ENCODE measurements around the gene STAT1.

STAT1 gene

GRCh38 chr2:191003405-191004309 is 10.3 kb downstream of the STAT1 start:
- H3K4me2 ChIP-seq (ENCODE audit: low read depth, low read length, poor library complexity, severe bottlenecking) = no peak overlapping the region
- no peaks in the 10 kb centered on the region for H3K27me3 ChIP-seq (ENCODE audit: insufficient read depth, low read length, poor library complexity, severe bottlenecking)
- H2AFZ ChIP-seq (ENCODE audit: low read length) = no peak overlapping the region
- H3K9me2 ChIP-seq (replicated peaks; ENCODE audit: low read depth, low read length) = no peaks in the 10 kb centered on the region
- H3K79me2 ChIP-seq (ENCODE audit: insufficient read depth, low read length) = no peaks in the 10 kb centered on the region; the same call in 1 of the 2 replicates
- H4K20me1 ChIP-seq (ENCODE audit: insufficient read depth, low read length, poor library complexity, severe bottlenecking) = peaks cover 3% of the 10 kb centered on the region
- peaks cover 10% of the 10 kb centered on the region; the same call in 1 of the 2 replicates for H3K9me3 ChIP-seq (ENCODE audit: insufficient read depth, low read depth, low read length)
- no peak overlapping the region for H3K9ac ChIP-seq (ENCODE audit: low read depth, low read length, poor library complexity, severe bottlenecking)
- H3K4me3 ChIP-seq (ENCODE audit: low read length, poor library complexity, severe bottlenecking) = no peak overlapping the region
- H3F3A ChIP-seq (ENCODE audit: low read depth) = 0 out of 2 replicates have a peak, but pooled peaks cover under 1% of the 10 kb centered on the region
- H3K36me3 ChIP-seq (ENCODE audit: insufficient read depth, low read length) = peaks cover 88% of the 10 kb centered on the region
- no peak for TF ChIP-seq CTCF (conservative IDR thresholded peaks at IDR 0.05; ENCODE audit: low read length)
- TF ChIP-seq EZH2phosphoT487 (IDR thresholded peaks at IDR 0.05; ENCODE audit: borderline replicate concordance) = no peak
- H3K4me1 ChIP-seq (ENCODE audit: insufficient read depth, low read length, poor library complexity, severe bottlenecking) = peaks cover 9% of the 10 kb centered on the region

- H3K79me2 ChIP-seq (ENCODE audit: insufficient read depth, low read length) = no peaks in the 10 kb centered on the region
- no peaks in the 10 kb centered on the region for H3K4me1 ChIP-seq (ENCODE audit: insufficient read depth, low read length, poor library complexity, severe bottlenecking)
- no peak overlapping the region for H3K9ac ChIP-seq (ENCODE audit: low read depth, low read length, poor library complexity, severe bottlenecking)
- TF ChIP-seq CTCF (conservative IDR thresholded peaks at IDR 0.05; ENCODE audit: low read length) (no peak), EZH2phosphoT487 (IDR thresholded peaks at IDR 0.05; ENCODE audit: borderline replicate concordance) (no peak)
- no peak overlapping the region for H3K4me2 ChIP-seq (ENCODE audit: low read depth, low read length, poor library complexity, severe bottlenecking)
- H2AFZ ChIP-seq (ENCODE audit: low read length) = no peak overlapping the region
- no peaks in the 10 kb centered on the region for H4K20me1 ChIP-seq (ENCODE audit: insufficient read depth, low read length, poor library complexity, severe bottlenecking)
- H3K27me3 ChIP-seq (ENCODE audit: insufficient read depth, low read length, poor library complexity, severe bottlenecking) = no peaks in the 10 kb centered on the region
- H3K9me2 ChIP-seq (replicated peaks; ENCODE audit: low read depth, low read length) = no peaks in the 10 kb centered on the region
- H3F3A ChIP-seq (ENCODE audit: low read depth) = no peaks in the 10 kb centered on the region
- peaks cover 10% of the 10 kb centered on the region; the same call in 1 of the 2 replicates for H3K9me3 ChIP-seq (ENCODE audit: insufficient read depth, low read depth, low read length)
- peaks cover 91% of the 10 kb centered on the region for H3K36me3 ChIP-seq (ENCODE audit: insufficient read depth, low read length)
- H3K4me3 ChIP-seq (ENCODE audit: low read length, poor library complexity, severe bottlenecking) = no peak overlapping the region
Observed at GRCh38 chr2:191001624-191002023, 12.3 kb downstream of the STAT1 start.

- no peak overlapping the region for H3K9ac ChIP-seq (ENCODE audit: low read depth, low read length, poor library complexity, severe bottlenecking)
- H4K20me1 ChIP-seq (ENCODE audit: insufficient read depth, low read length, poor library complexity, severe bottlenecking) = no peaks in the 10 kb centered on the region
- TF ChIP-seq EZH2phosphoT487 (IDR thresholded peaks at IDR 0.05; ENCODE audit: borderline replicate concordance) = no peak
- TF ChIP-seq CTCF (conservative IDR thresholded peaks at IDR 0.05; ENCODE audit: low read length) = no peak
- peaks cover 10% of the 10 kb centered on the region; the same call in 1 of the 2 replicates for H3K9me3 ChIP-seq (ENCODE audit: insufficient read depth, low read depth, low read length)
- H3K9me2 ChIP-seq (replicated peaks; ENCODE audit: low read depth, low read length) = no peaks in the 10 kb centered on the region
- no peaks in the 10 kb centered on the region for H3K4me1 ChIP-seq (ENCODE audit: insufficient read depth, low read length, poor library complexity, severe bottlenecking)
- H3F3A ChIP-seq (ENCODE audit: low read depth) = no peaks in the 10 kb centered on the region
- H3K79me2 ChIP-seq (ENCODE audit: insufficient read depth, low read length) = no peaks in the 10 kb centered on the region
- H3K4me2 ChIP-seq (ENCODE audit: low read depth, low read length, poor library complexity, severe bottlenecking) = no peak overlapping the region
- no peak overlapping the region for H3K4me3 ChIP-seq (ENCODE audit: low read length, poor library complexity, severe bottlenecking)
- no peaks in the 10 kb centered on the region for H3K27me3 ChIP-seq (ENCODE audit: insufficient read depth, low read length, poor library complexity, severe bottlenecking)
- H3K36me3 ChIP-seq (ENCODE audit: insufficient read depth, low read length) = peaks cover 90% of the 10 kb centered on the region
- no peak overlapping the region for H2AFZ ChIP-seq (ENCODE audit: low read length)
Observed at GRCh38 chr2:191001032-191001431, 12.9 kb downstream of the STAT1 start.

All from Loucy (cell line).